SK-N-MC (cell line): ENCODE measurements around the gene B4GALT1.

ENCODE experiments used
- EZH2 ChIP-seq: fragments of 200-600 bp; sonication (generic); IDR thresholded peaks from one replicate; pipeline ENCODE4 v1.6.1; 2017; ENCODE audit warnings: antibody characterized with exemption
- FOXP2 ChIP-seq: optimal IDR thresholded peaks from 2 replicates; pipeline ENCODE3; 2011; ENCODE audit warnings: mild to moderate bottlenecking, moderate library complexity; ENCODE audit not compliant: insufficient read depth; ENCODE audit errors: extremely low read length, control extremely low read depth
- POLR2AphosphoS5 ChIP-seq: IDR thresholded peaks from 2 replicates; pipeline ENCODE4 v1.6.1; 2012; ENCODE audit warnings: mild to moderate bottlenecking, low read depth, low read length, borderline replicate concordance

GRCh38 chr9:33170464-33171415 is 3.6 kb upstream of the B4GALT1 start:
- TF ChIP-seq EZH2 (no peak), POLR2AphosphoS5 (no peak), FOXP2 (no peak)
